ENCODE results near the gene BCAM. TPM values are rescaled to one million over a fixed set of nuclear protein-coding genes. Genes with fewer than 3 reads are reported as not detected.
"Not testable (repeated sequence)": the region's sequence is repeated elsewhere in the genome, so short reads cannot be mapped to it uniquely, and the experiment has no call there.

The BCAM gene
- total and polyA plus RNA-seq, 2 donors = 35.3 to 77.4 TPM

DNA sequence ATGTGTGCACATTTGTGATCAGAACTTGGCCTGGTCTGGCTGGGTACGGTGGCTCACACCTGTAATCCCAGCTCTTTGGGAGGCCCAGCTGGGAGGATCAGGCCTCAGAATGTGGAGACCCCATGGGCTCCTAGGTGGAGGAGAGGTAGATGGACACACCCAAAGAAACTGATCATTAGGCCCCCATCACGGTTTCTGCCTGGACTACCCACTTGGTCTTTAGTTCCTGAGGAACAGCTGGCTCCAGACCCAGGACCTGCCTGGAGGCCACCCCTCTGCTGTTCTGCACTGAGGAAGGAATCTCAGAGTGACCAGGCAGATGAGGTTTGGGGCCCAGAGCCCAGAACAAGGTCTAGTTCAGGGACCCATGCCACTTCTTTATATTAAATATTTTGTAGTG, 29.8 kb upstream of the BCAM start:
- DNase-seq (ENCODE audit: extremely low spot score) = no peak
- Histone ChIP-seq H3K4me3 (ENCODE audit: low read depth, low read length) (no peak overlapping the region), H3K27ac (ENCODE audit: low read depth) (no peak overlapping the region), H3K4me1 (ENCODE audit: insufficient read depth) (no peaks in the 10 kb centered on the region), H3K36me3 (ENCODE audit: insufficient read depth) (no peaks in the 10 kb centered on the region)
- WGBS = 92% methylated on average over 2 of the region's 2 CpGs

DNA sequence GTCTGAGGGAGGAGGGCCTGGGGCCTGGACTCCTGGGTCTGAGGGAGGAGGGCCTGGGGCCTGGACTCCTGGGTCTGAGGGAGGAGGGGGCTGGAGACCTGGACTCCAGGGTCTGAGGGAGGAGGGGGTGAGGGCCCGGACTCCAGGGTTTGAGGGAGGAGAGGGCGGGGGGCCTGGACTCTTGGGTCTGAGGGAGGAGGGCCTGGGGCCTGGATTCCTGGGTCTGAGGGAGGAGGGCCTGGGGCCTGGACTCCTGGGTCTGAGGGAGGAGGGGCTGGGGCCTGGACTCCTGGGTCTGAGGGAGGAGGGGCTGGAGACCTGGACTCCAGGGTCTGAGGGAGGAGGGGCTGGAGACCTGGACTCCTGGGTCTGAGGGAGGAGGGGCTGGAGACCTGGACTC, 27.2 kb upstream of the BCAM start:
- 93% methylated on average over 2 of the region's 2 CpGs for WGBS
- not testable (repeated sequence) for H3K4me1 ChIP-seq (ENCODE audit: insufficient read depth); DNase-seq (ENCODE audit: extremely low spot score); H3K4me3 ChIP-seq (ENCODE audit: low read depth, low read length); H3K36me3 ChIP-seq (ENCODE audit: insufficient read depth); H3K27ac ChIP-seq (ENCODE audit: low read depth)

GRCh38 chr19:44782729-44783128, 26.2 kb upstream of the BCAM start:
- no peaks in the 10 kb centered on the region for H3K36me3 ChIP-seq (ENCODE audit: insufficient read depth)
- WGBS = 79% methylated on average over 5 of the region's 5 CpGs
- no peak for DNase-seq (ENCODE audit: extremely low spot score)
- H3K4me3 ChIP-seq (ENCODE audit: low read depth, low read length) = no peak overlapping the region
- no peaks in the 10 kb centered on the region for H3K4me1 ChIP-seq (ENCODE audit: insufficient read depth)
- H3K27ac ChIP-seq (ENCODE audit: low read depth) = no peak overlapping the region

- Histone ChIP-seq H3K4me3 (ENCODE audit: low read depth, low read length) (no peak overlapping the region), H3K36me3 (ENCODE audit: insufficient read depth) (no peaks in the 10 kb centered on the region), H3K4me1 (ENCODE audit: insufficient read depth) (no peaks in the 10 kb centered on the region), H3K27ac (ENCODE audit: low read depth) (no peak overlapping the region)
- WGBS = 98% methylated on average over 4 of the region's 4 CpGs
- no peak for DNase-seq (ENCODE audit: extremely low spot score)
Measured at GRCh38 chr19:44783545-44783944, 25.4 kb upstream of the BCAM start.

- H3K36me3 ChIP-seq (ENCODE audit: insufficient read depth) = peaks cover 2% of the 10 kb centered on the region
- H3K4me1 ChIP-seq (ENCODE audit: insufficient read depth) = no peaks in the 10 kb centered on the region
- no peak for DNase-seq (ENCODE audit: extremely low spot score)
- no peak overlapping the region for H3K27ac ChIP-seq (ENCODE audit: low read depth)
- 71% methylated on average over 3 of the region's 3 CpGs for WGBS
- H3K4me3 ChIP-seq (ENCODE audit: low read depth, low read length) = no peak overlapping the region
Measured at GRCh38 chr19:44785271-44785670, 23.6 kb upstream of the BCAM start.

GRCh38 chr19:44785993-44786392, 22.9 kb upstream of the BCAM start:
- no peaks in the 10 kb centered on the region for H3K4me1 ChIP-seq (ENCODE audit: insufficient read depth)
- H3K4me3 ChIP-seq (ENCODE audit: low read depth, low read length) = no peak overlapping the region
- no peak for DNase-seq (ENCODE audit: extremely low spot score)
- peaks cover 2% of the 10 kb centered on the region for H3K36me3 ChIP-seq (ENCODE audit: insufficient read depth)
- H3K27ac ChIP-seq (ENCODE audit: low read depth) = no peak overlapping the region
- 90% methylated on average over 15 of the region's 15 CpGs for WGBS

- Histone ChIP-seq H3K36me3 (ENCODE audit: insufficient read depth) (peaks cover 2% of the 10 kb centered on the region), H3K4me1 (ENCODE audit: insufficient read depth) (no peaks in the 10 kb centered on the region), H3K4me3 (ENCODE audit: low read depth, low read length) (no peak overlapping the region), H3K27ac (ENCODE audit: low read depth) (no peak overlapping the region)
- DNase-seq (ENCODE audit: extremely low spot score) = no peak
- WGBS = 89% methylated on average over 6 of the region's 6 CpGs
Measured at GRCh38 chr19:44788971-44789370, 19.9 kb upstream of the BCAM start.

DNA sequence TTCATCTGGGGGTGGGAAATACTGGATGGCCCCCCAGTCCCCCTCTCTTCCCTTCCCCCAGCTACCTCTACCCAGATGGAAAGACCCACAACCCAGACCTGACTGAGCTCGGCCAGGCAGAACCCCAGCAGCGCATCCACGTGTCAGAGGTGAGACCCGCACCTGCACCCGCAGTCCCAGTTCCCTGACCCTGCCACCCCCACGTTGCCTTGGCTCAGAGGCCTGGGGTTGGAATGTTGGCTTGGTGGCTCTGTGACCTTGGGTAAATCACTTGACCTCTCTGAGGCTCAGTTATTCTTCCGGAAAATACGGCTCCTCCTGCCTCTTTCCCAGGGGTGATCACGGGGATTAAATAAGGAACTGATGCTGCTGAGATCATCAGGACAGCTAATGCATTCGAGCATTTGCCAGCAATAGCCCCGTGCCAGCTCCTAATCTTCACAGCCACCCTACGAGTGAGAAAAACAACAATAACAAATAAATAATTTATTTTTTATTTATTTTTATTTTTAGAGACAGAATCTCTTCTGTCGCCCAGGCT, 18.9 kb upstream of the BCAM start:
- Histone ChIP-seq H3K4me1 (ENCODE audit: insufficient read depth) (no peaks in the 10 kb centered on the region), H3K4me3 (ENCODE audit: low read depth, low read length) (no peak overlapping the region), H3K27ac (ENCODE audit: low read depth) (no peak overlapping the region), H3K36me3 (ENCODE audit: insufficient read depth) (peaks cover 2% of the 10 kb centered on the region)
- 83% methylated on average over 13 of the region's 13 CpGs for WGBS
- no peak for DNase-seq (ENCODE audit: extremely low spot score)

DNA sequence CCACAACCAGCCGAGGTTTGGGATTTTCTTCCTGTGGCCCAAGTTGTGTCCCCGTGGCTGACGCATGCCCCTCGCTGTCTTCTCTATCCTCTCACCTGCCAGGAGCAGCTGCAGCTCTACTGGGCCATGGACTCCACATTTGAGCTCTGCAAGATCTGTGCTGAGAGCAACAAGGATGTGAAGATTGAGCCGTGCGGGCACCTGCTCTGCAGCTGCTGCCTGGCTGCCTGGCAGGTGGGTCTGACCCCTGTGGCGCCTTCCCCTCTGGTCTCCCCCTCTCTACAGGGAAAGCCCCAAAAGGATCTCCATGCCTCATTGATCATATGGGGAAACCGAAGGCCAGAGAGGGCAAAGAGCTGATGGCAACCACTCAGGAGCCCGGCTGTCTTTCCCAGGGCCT, 16.6 kb upstream of the BCAM start:
- 85% methylated on average over 9 of the region's 9 CpGs for WGBS
- no peak overlapping the region for H3K27ac ChIP-seq (ENCODE audit: low read depth)

GRCh38 chr19:44794610-44795009, 14.3 kb upstream of the BCAM start:
- H3K4me1 ChIP-seq (ENCODE audit: insufficient read depth) = no peaks in the 10 kb centered on the region
- 96% methylated on average over 4 of the region's 4 CpGs for WGBS

More for the DNA sequence above, 16.6 kb upstream of the BCAM start:
- Histone ChIP-seq H3K4me3 (ENCODE audit: low read depth, low read length) (no peak overlapping the region), H3K36me3 (ENCODE audit: insufficient read depth) (peaks cover 2% of the 10 kb centered on the region), H3K4me1 (ENCODE audit: insufficient read depth) (no peaks in the 10 kb centered on the region)
- DNase-seq (ENCODE audit: extremely low spot score) = no peak

DNA sequence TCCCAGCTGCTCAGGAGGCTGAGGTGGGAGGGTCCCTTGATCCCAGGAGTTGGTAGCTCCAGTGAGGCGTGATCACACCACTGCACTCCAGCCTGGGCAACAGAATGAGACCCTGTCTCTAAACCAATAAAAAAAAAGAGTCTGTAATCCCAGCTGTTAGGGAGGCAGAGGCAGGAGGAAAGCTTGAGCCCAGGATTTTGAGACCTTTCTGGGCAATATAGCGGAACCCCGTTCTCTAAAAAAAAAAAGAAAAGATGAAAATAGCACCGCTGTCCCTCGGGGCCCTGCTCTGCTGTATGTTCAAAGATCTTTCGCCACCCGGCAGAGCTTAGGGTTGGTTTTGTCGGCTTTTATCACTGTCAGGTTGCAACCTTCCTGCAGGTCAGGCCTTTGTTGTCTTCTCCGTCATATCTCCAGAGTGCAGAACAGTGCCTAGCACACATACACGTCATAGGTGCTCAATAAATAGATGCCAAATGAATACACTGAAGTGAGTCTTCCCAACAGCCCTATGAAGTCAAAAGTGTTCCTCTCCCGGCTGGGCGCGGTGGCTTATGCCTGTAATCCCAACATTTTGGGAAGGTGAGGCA, 13.4 kb upstream of the BCAM start:
- H3K36me3 ChIP-seq (ENCODE audit: insufficient read depth) = no peaks in the 10 kb centered on the region
- H3K27ac ChIP-seq (ENCODE audit: low read depth) = no peak overlapping the region
- no peak for DNase-seq (ENCODE audit: extremely low spot score)

More at GRCh38 chr19:44794610-44795009, 14.3 kb upstream of the BCAM start:
- no peak for DNase-seq (ENCODE audit: extremely low spot score)
- Histone ChIP-seq H3K27ac (ENCODE audit: low read depth) (no peak overlapping the region), H3K4me3 (ENCODE audit: low read depth, low read length) (no peak overlapping the region), H3K36me3 (ENCODE audit: insufficient read depth) (no peaks in the 10 kb centered on the region)

GRCh38 chr19:44796701-44797115, 12.2 kb upstream of the BCAM start:
- 35% methylated on average over 12 of the region's 12 CpGs for WGBS
- Histone ChIP-seq H3K36me3 (ENCODE audit: insufficient read depth) (no peaks in the 10 kb centered on the region), H3K4me3 (ENCODE audit: low read depth, low read length) (no peak overlapping the region), H3K4me1 (ENCODE audit: insufficient read depth) (no peaks in the 10 kb centered on the region), H3K27ac (ENCODE audit: low read depth) (no peak overlapping the region)
- no peak for DNase-seq (ENCODE audit: extremely low spot score)

More for the DNA sequence above, 13.4 kb upstream of the BCAM start:
- 90% methylated on average over 13 of the region's 13 CpGs for WGBS
- Histone ChIP-seq H3K4me1 (ENCODE audit: insufficient read depth) (no peaks in the 10 kb centered on the region), H3K4me3 (ENCODE audit: low read depth, low read length) (no peak overlapping the region)

GRCh38 chr19:44799627-44800346, 9.1 kb upstream of the BCAM start:
- DNase-seq (ENCODE audit: extremely low spot score) = no peak
- WGBS = 74% methylated on average over 10 of the region's 10 CpGs
- Histone ChIP-seq H3K4me3 (ENCODE audit: low read depth, low read length) (no peak overlapping the region), H3K4me1 (ENCODE audit: insufficient read depth) (no peaks in the 10 kb centered on the region), H3K36me3 (ENCODE audit: insufficient read depth) (no peaks in the 10 kb centered on the region), H3K27ac (ENCODE audit: low read depth) (no peak overlapping the region)

- Histone ChIP-seq H3K36me3 (ENCODE audit: insufficient read depth) (no peaks in the 10 kb centered on the region), H3K27ac (ENCODE audit: low read depth) (no peak overlapping the region), H3K4me3 (ENCODE audit: low read depth, low read length) (no peak overlapping the region), H3K4me1 (ENCODE audit: insufficient read depth) (no peaks in the 10 kb centered on the region)
- 5% methylated on average over 3 of the region's 3 CpGs for WGBS
- DNase-seq (ENCODE audit: extremely low spot score) = no peak
Measured at GRCh38 chr19:44800461-44800860, 8.4 kb upstream of the BCAM start.

Measured in urinary bladder (tissue), 4 donors.